SHP77 (cell line): Measurements from ENCODE around the gene JARID2.

Experiments
- DNase-seq, 2 experiments: peaks; one replicate each; lab custom pipeline; 2025; lab: John Stamatoyannopoulos, UW

The JARID2 gene

GRCh38 chr6:15470746-15471145 is 224.9 kb downstream of the JARID2 start:
- DNase-seq, result no peak

- DNase-seq, result no peak
Measured at GRCh38 chr6:15472621-15473020, 226.8 kb downstream of the JARID2 start.

DNA sequence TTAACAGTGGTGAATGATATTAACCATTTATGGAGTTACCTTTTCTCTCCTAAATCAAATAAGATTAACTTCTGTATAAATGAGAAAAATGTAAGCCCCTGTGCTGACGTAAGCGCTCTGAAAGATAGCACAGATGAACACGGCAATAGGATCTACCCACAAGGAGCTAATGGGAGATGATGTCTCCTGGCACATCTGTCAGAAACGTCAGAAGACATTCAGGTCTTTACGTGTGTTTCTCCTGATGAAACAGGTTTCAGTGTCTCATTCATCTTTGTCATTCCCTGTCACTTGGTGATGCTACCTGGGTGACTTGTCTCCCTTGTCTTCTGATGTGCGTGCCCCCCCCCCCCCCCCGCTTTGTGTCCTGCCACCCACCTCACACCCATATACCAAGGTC is 227.3 kb downstream of the JARID2 start:
- DNase-seq, result no peak

- DNase-seq, result no peak
Measured at GRCh38 chr6:15473741-15474161, 227.9 kb downstream of the JARID2 start.

DNA sequence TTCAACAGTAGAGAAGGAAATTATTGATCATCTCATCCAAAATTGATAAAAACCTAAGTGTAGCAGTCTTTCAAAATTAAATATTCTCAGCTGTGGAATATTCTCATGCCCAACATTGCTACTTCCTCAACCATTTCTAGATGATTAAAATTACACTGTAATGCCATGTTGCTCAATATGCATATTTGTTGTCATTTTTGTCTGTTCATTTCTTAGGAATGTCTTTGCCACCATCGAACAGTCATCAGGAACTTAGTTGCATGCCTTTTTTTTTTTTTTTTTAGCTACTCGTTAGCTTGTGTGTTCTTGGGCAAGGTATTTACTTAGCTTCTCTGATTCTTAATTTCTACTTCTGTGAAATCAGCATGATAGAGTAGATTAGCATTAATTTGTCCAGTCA is 228.3 kb downstream of the JARID2 start:
- no peak for DNase-seq

- DNase-seq, result no peak
Measured at GRCh38 chr6:15475261-15475660, 229.4 kb downstream of the JARID2 start.

GRCh38 chr6:15475872-15476271 is 230.0 kb downstream of the JARID2 start:
- no peak for DNase-seq

- no peak for DNase-seq
Measured at GRCh38 chr6:15476631-15477380, 230.9 kb downstream of the JARID2 start.

DNA sequence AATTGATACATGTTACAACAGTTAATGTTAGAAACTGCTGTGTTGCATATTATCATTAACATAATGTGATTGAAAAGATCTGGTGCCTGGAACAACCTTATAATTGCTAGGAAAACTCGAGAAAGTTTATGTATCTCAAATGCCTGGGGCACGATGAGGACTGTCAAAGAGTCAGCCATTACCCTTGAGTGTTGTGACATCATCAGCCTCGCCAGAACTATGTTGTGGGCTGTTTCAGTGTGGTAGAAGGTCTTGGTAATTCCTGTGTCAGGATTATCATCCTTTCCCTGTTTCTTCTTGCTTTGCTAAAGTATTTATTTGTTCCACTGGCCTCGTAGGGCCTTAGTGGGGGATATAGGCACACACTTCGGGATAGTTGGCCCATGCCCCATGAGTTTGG is 231.9 kb downstream of the JARID2 start:
- no peak for DNase-seq

DNA sequence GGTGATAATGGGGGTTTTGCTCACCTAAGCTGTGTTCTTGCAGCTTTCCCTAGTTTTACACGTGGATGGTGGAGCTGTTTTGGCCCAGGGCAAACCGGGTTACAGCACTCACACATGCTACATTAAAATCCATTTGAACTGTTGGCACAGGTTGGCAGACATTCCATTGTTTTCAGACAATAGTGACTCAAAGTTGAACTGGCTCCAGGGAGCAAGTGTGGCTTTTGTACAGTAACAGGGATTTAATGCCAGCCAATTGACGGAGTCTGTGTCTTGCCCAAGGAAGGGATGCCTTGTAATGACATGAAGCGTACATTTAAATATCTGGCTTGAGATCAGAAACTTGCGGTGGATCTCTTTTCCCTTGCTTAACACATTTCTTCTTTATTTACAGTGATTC is 233.9 kb downstream of the JARID2 start:
- no peak for DNase-seq

- no peak for DNase-seq
Measured at GRCh38 chr6:15480525-15480924, 234.7 kb downstream of the JARID2 start.

DNA sequence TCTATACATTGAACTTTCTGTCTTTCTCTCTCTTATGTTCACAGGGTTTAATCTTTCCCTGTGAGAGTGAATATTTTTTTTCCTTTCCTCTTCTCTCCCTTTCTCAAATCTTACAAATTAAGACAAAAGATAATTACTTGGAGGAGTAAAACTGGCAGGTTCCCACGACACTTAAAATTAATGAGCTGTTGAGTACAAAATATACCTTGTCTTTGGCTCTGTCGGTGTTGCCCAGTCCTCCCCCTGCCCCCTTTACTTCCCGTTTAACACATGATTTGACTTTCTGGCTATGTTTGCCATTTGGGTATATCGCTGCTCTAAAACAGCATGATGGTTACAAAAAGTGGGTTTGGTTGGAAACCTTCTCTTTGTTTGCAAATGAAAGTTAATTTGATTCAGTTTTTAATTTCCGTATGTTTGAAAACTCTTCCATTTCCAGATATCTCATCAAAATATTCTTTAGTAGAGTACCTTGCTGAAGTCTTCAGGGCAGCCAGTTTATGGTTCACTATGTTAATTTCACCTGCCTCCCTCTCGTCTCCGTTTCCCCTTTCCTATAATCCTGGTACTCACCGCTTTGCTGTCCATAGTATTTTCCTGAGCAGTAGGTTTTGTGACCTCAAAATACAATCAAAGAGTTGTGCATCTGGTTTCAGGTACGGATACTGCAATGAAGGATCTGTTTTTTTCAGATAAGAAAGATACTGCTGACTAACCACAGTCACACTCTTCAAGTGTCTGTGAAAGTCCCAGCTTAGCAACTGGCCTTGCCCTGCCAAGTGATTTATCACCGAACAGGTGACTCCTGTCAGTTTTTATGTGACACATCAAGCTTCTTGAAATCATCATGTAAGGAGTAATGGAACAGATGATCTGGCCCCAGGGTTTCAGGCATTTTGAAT is 235.8 kb downstream of the JARID2 start:
- DNase-seq, result peak in 1 of 2 experiments; percentile 33

- DNase-seq, result no peak
Measured at GRCh38 chr6:15483060-15483459, 237.2 kb downstream of the JARID2 start.

DNA sequence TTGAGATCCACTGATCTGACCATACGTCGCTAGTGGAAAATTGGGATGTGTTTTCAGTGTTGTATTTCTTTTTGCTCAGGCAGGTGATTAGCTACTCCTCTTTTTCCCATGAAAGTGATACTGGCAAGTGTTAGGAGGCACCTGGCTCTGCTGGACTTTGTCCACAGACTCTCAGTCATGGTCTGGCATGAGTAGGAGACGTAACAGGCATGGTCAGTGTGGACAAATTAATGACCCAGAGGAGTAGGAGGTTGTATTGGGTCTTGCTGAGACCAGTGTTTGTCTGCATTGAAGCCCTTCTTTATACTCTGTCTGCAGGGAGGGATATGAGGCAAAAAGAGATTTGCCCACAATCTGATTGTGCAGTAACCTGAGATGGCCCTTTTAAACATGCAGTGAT is 238.3 kb downstream of the JARID2 start:
- DNase-seq, result no peak

DNA sequence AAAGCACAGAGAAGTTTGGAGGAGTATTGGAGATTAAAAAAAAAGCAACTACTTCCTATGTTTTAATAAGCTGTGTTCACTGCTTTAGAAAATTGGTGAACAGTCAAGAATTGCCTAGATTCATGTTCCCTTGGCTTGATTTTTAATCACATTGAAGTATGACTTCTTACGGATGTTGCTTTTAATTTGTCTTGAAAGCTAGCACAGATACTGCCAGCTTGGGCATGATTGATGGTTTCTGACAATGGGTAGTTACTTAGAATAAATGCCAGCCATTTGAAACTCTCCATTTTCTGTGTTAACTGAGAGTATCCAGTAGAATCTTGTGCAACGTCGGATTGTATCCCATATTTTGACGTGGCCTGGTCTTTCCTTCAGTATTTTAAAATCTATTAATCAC is 239.0 kb downstream of the JARID2 start:
- no peak for DNase-seq

DNA sequence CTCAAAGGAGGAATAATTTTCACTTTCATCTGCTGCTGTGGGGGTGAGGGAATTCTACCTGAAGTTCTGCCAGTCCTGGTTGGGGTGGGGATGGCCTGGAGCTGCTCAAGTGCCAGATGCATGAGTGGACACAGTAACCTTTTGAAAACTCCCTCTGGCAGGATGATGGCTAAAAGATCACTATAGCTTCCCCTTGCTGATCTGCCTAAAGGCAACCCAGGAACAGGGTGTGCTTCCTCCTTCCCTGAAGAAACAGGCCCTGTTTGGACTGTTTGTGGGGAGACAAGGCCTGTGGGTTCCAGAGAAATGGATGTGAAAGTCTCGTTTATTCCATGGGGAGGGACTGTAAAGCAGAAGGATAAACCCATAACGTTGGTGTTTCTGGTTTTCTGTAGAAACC is 240.1 kb downstream of the JARID2 start:
- no peak for DNase-seq

- DNase-seq, result no peak
Measured at GRCh38 chr6:15487262-15487661, 241.4 kb downstream of the JARID2 start.

DNA sequence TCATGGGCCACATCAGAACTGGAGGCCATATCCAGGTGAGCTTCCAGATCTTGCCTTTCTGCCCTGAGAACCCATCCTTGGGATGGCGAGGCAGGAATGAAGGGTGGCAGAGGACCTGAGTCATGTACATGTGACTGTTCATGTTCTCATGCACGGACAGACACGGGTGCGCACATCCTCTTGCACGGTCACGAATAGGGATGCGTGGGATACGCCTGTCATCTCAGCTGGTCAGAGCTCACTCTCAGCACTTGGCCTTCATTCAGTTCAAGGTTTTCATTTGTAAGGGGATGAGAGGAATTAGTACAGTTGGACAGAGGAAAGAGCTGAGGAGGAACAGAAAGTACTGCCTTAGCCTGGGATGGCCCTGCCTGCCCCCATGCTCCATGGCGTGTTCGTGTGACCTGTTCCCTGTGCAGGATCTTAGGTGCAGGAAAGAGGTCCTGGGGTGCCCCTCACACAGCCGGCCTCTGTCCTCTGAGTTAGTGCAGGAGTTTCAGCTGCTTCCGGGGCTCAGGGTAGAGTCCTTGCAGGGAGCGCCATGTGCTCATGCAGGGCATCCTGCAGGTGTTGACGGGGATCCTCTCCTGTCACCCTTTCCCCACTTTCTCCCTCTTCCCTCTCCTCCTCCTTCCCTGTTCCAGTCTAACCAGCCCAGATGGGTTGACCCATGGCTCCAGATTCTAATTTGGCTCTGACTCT is 243.5 kb downstream of the JARID2 start:
- DNase-seq, result no peak

DNA sequence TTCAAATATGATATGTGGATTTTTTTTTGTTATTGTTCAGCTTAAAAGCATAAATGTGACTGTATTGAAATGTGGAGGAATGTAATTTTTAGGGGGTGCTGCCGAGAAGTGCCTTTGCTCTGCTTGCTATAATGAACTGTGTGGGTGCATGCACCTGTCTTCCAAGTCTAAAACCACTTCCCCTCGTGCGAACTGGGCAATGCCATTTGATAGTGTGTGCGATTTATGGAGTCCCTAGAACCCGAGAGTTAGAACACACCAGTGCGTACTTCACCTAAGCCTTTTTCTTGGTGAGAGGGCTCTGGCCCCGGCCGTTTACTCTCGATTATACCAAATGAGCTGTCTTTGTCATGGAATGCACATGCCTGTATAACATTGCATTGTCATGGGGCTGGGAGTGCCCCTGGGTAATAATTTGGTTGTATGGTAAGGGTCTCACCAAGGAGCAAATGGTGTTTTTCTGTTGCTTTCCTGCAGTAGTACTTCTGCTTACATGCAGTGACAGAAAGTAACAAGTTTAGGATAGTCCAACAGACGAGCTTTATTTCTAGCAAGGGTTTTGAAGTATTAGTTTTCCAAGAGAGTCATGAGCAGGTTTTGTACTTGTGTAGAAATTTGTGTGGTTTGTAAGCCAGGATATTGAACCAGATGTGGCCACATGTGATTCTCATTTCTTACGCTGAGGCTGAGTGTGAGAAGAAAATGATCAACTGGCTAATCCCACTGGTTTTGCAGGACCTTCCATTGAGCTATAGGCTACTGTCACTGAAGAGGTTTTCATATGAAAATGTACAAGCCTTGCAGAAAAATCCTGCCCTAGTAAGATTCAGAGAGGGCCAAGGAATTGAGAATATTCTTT is 244.6 kb downstream of the JARID2 start:
- DNase-seq, result no peak

DNA sequence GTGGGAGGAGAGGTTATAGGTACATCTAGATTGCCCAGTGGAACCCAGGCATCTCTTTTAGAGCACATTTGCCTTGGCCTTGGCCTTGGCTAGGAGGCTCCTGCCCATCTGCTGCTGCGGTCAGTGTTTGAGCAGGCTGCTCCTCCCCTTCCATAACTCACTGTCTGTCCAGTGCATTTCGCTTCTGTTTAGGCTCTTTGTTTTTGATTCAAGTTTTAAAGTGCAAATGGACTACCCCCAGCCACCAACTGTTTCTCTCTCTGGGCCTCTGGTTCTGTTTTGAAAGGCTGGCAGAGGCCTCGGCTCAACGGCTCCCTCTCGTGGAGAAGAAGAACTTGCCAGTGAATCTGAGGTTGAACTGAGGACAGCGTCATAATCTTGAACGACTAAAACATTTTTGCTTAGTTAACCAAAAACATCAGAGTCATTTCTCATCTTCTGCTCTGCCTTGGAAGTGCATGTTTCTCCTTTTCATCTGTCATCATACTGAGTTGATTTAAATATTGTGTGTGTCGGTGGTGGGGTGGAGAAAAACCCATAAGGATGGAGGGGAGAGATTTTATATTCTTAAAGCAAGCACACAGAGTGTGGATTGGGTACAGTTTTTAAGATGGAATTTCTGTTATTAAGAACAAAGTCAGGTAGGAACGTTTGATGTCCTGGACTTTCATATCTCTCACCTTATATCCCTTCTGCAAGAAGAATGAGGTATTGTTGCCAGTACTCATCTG is 245.6 kb downstream of the JARID2 start:
- peak; percentile 5 to 20 for DNase-seq

DNA sequence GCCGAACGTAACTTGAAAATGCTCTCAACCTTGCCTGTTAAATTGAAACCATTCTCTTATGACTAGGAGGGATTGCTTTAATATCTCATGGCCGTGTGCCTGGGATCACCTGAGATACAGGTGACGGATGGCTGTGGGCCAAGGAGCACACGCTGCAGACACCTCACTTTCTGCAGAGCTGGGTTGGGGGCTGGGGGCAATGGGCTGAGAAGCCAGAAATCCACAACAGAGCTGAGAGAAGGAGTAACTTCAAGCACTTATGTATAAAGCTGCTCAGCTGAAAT is 246.1 kb downstream of the JARID2 start:
- DNase-seq, result no peak
